ENCODE results near the gene TSPAN18.

- TF ChIP-seq, protein P1, sequence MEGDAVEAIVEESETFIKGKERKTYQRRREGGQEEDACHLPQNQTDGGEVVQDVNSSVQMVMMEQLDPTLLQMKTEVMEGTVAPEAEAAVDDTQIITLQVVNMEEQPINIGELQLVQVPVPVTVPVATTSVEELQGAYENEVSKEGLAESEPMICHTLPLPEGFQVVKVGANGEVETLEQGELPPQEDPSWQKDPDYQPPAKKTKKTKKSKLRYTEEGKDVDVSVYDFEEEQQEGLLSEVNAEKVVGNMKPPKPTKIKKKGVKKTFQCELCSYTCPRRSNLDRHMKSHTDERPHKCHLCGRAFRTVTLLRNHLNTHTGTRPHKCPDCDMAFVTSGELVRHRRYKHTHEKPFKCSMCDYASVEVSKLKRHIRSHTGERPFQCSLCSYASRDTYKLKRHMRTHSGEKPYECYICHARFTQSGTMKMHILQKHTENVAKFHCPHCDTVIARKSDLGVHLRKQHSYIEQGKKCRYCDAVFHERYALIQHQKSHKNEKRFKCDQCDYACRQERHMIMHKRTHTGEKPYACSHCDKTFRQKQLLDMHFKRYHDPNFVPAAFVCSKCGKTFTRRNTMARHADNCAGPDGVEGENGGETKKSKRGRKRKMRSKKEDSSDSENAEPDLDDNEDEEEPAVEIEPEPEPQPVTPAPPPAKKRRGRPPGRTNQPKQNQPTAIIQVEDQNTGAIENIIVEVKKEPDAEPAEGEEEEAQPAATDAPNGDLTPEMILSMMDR (IDR thresholded peaks at IDR 0.05; ENCODE audit: low read length): no peak
- TF ChIP-seq EZH2 (IDR thresholded peaks at IDR 0.05; ENCODE audit: borderline replicate concordance, low read length): no peak
These were observed 204.7 kb downstream of the TSPAN18 start for GRCh38 chr11:44931466-44931865.

Measured in OCI-LY1 (cell line).